H1 (cell line): Measurements from ENCODE around the gene BPIFB6. TPM values are rescaled to one million over a fixed set of nuclear protein-coding genes. Genes with fewer than 3 reads are reported as not detected.
A peak's percentile ranks its signal among the peaks of the same experiment; 100 is the strongest.

ENCODE experiments used
- CTCF ChIA-PET: fragments of 300-600 bp; sonication (Branson Sonifier 250); formaldehyde crosslinking; loops from one replicate; lab custom pipeline; 2021; ENCODE audit not compliant: partially characterized antibody; lab: Charles Lee
- POLR2A ChIA-PET: fragments of 300-600 bp; sonication (Branson Sonifier 250); formaldehyde crosslinking; loops from one replicate; lab custom pipeline; 2021; ENCODE audit warnings: inconsistent platforms; ENCODE audit not compliant: partially characterized antibody; lab: Charles Lee
- DNase-seq, 2 experiments: peaks; one replicate each; pipeline versions ENCODE4 v3.0.0 to v3.0.0-alpha.2; 2010 to 2022; ENCODE audit warnings: low spot score in 2 of 2, low read depth in 1 of 2, mixed read lengths in 1 of 2
- FAIRE-seq: peaks from 2 replicates; lab custom pipeline; 2011; peaks lifted over from hg19 to GRCh38; lab: Jason Lieb, UNC
- H2AFZ ChIP-seq: 2 replicates; pipeline ENCODE4 v1.8.1; 2012; ENCODE audit warnings: low read length, inconsistent platforms
- H2AK5ac ChIP-seq: 2 replicates; pipeline ENCODE4 v1.6.1; 2013; ENCODE audit warnings: low read depth, low read length
- H2BK120ac ChIP-seq: replicated peaks from 2 replicates; pipeline ENCODE3; 2013; ENCODE audit warnings: low read depth, low read length, inconsistent platforms
- H2BK12ac ChIP-seq: 2 replicates; pipeline ENCODE4 v1.6.1; 2013; ENCODE audit warnings: low read depth, low read length
- H2BK15ac ChIP-seq: 2 replicates; pipeline ENCODE4 v1.6.1; 2013; ENCODE audit warnings: low read length
- H2BK20ac ChIP-seq: 2 replicates; pipeline ENCODE4 v1.6.1; 2013; ENCODE audit warnings: low read length
- H2BK5ac ChIP-seq: 2 replicates; pipeline ENCODE4 v1.6.1; 2013; ENCODE audit warnings: low read depth, low read length
- H3K14ac ChIP-seq: 2 replicates; pipeline ENCODE4 v1.6.1; 2013; ENCODE audit warnings: inconsistent platforms; ENCODE audit not compliant: insufficient read length
- H3K18ac ChIP-seq: 2 replicates; pipeline ENCODE4 v1.6.1; 2013; ENCODE audit warnings: low read length; ENCODE audit errors: extremely low read depth
- H3K23ac ChIP-seq: 2 replicates; pipeline ENCODE4 v1.6.1; 2013; ENCODE audit warnings: inconsistent platforms; ENCODE audit not compliant: insufficient read length
- H3K23me2 ChIP-seq: 2 replicates; pipeline ENCODE4 v1.6.1; 2013; ENCODE audit warnings: low read depth, low read length
- H3K27ac ChIP-seq: 2 replicates; pipeline ENCODE4 v1.6.1; 2011; ENCODE audit warnings: low read depth, low read length, inconsistent platforms
- H3K27me3 ChIP-seq, 4 experiments: replicated peaks in 1 of 4; 1 replicate in 1 of 4; 2 replicates in 3 of 4; pipeline versions ENCODE4 v1.6.1 to v1.8.1; 2011 to 2013; ENCODE audit warnings: low read length in 3 of 4, mild to moderate bottlenecking in 3 of 4, inconsistent platforms in 2 of 4, mixed read lengths in 2 of 4, moderate library complexity in 1 of 4; ENCODE audit not compliant: control insufficient read depth in 3 of 4, insufficient read depth in 3 of 4; ENCODE audit errors: extremely low read depth in 1 of 4
- H3K36me3 ChIP-seq, 4 experiments: 2 replicates each; pipeline versions ENCODE4 v1.6.1 to v1.8.1; 2011 to 2013; ENCODE audit warnings: mild to moderate bottlenecking in 4 of 4, low read length in 3 of 4, moderate library complexity in 2 of 4, control low read depth in 1 of 4, inconsistent platforms in 1 of 4; ENCODE audit not compliant: insufficient read depth in 4 of 4, control insufficient read depth in 2 of 4
- H3K4ac ChIP-seq: replicated peaks from 2 replicates; pipeline ENCODE3; 2013; ENCODE audit warnings: low read length, low read depth, mixed read lengths, inconsistent platforms; ENCODE audit not compliant: insufficient read length
- H3K4me1 ChIP-seq, 4 experiments: replicated peaks in 1 of 4; 1 replicate in 1 of 4; 2 replicates in 3 of 4; pipeline versions ENCODE4 v1.6.1 to v1.8.1; 2011 to 2013; ENCODE audit warnings: low read length in 3 of 4, inconsistent platforms in 2 of 4, mixed read lengths in 1 of 4; ENCODE audit not compliant: insufficient read depth in 4 of 4, control insufficient read depth in 3 of 4
- H3K4me2 ChIP-seq, 2 experiments: 2 replicates each; pipeline versions ENCODE4 v1.6.1 to v1.8.1; 2011 to 2013; ENCODE audit warnings: low read depth in 2 of 2, low read length in 2 of 2, control low read depth in 1 of 2, inconsistent platforms in 1 of 2, mild to moderate bottlenecking in 1 of 2; ENCODE audit not compliant: insufficient read depth in 1 of 2
- H3K4me3 ChIP-seq, 4 experiments: fragments of 200-600, 300-600 bp in 1 of 4; sonication (generic), shearing (Covaris generic), sonication (Bioruptor Twin) in 1 of 4; 2 replicates each; pipeline versions ENCODE4 v1.5.1 to v1.8.1; 2011 to 2016; ENCODE audit warnings: low read length in 4 of 4, low read depth in 3 of 4, control low read depth in 2 of 4, inconsistent platforms in 2 of 4, mild to moderate bottlenecking in 2 of 4, mixed read lengths in 1 of 4, moderate library complexity in 1 of 4; ENCODE audit not compliant: insufficient read depth in 2 of 4; ENCODE audit errors: extremely low read depth in 1 of 4
- H3K56ac ChIP-seq: replicated peaks from 2 replicates; pipeline ENCODE3; 2013; ENCODE audit warnings: low read depth, mild to moderate bottlenecking, mixed read lengths, low read length, inconsistent platforms; ENCODE audit not compliant: insufficient read length
- H3K79me1 ChIP-seq: 2 replicates; pipeline ENCODE4 v1.6.1; 2013; ENCODE audit warnings: low read depth, low read length, control low read depth
- H3K79me2 ChIP-seq, 2 experiments: 2 replicates each; pipeline versions ENCODE4 v1.6.1 to v1.8.1; 2012 to 2013; ENCODE audit warnings: low read length in 2 of 2, mild to moderate bottlenecking in 2 of 2, inconsistent platforms in 1 of 2; ENCODE audit not compliant: insufficient read depth in 2 of 2, control insufficient read depth in 1 of 2
- H3K9ac ChIP-seq, 4 experiments: replicated peaks in 1 of 4; 1 replicate in 1 of 4; 2 replicates in 3 of 4; pipeline versions ENCODE4 v1.6.1 to v1.8.1; 2011 to 2013; ENCODE audit warnings: low read depth in 3 of 4, low read length in 3 of 4, control low read depth in 2 of 4, mild to moderate bottlenecking in 2 of 4, moderate library complexity in 2 of 4, inconsistent platforms in 1 of 4; ENCODE audit errors: extremely low read depth in 1 of 4
- H3K9me3 ChIP-seq, 2 experiments: 2 replicates each; pipeline versions ENCODE4 v1.6.1 to v1.8.1; 2012 to 2013; ENCODE audit warnings: mild to moderate bottlenecking in 2 of 2, moderate library complexity in 2 of 2, control low read depth in 1 of 2, inconsistent platforms in 1 of 2, low read depth in 1 of 2, low read length in 1 of 2, mixed read lengths in 1 of 2; ENCODE audit not compliant: insufficient read depth in 2 of 2
- H4K20me1 ChIP-seq, 2 experiments: replicated peaks in 1 of 2; 2 replicates each; pipeline versions ENCODE3 to v1.8.1; 2011 to 2013; ENCODE audit warnings: inconsistent platforms in 2 of 2, low read length in 2 of 2, mild to moderate bottlenecking in 1 of 2; ENCODE audit not compliant: insufficient read depth in 2 of 2, control insufficient read depth in 1 of 2
- H4K5ac ChIP-seq: 2 replicates; pipeline ENCODE4 v1.6.1; 2013; ENCODE audit warnings: low read length, low read depth, mixed read lengths, inconsistent platforms; ENCODE audit not compliant: insufficient read length
- H4K8ac ChIP-seq: 2 replicates; pipeline ENCODE4 v1.8.0; 2013; ENCODE audit warnings: mild to moderate bottlenecking, moderate library complexity, low read length, inconsistent platforms; ENCODE audit not compliant: insufficient read depth; ENCODE audit errors: extremely low read depth
- H4K91ac ChIP-seq: replicated peaks from 2 replicates; pipeline ENCODE3; 2013; ENCODE audit warnings: low read length, mixed read lengths, inconsistent platforms; ENCODE audit not compliant: insufficient read length
- CHD2 ChIP-seq: IDR thresholded peaks from 2 replicates; pipeline ENCODE4 v1.6.1; 2012; ENCODE audit warnings: low read length, improper control_type of control experiment
- JUN ChIP-seq: IDR thresholded peaks from 2 replicates; pipeline ENCODE4 v1.6.1; 2011; ENCODE audit warnings: low read depth, mild to moderate bottlenecking, improper control_type of control experiment, low read length
- POU5F1 ChIP-seq: IDR thresholded peaks from 2 replicates; pipeline ENCODE4 v1.6.1; 2011; ENCODE audit warnings: low read depth, mild to moderate bottlenecking, low read length, moderate library complexity
- WGBS, 2 experiments: shearing (Covaris generic) in 1 of 2; methylation state at CpG; one replicate each; pipeline versions ENCODE4 v1.1.6 to v1.1.7; 2013 to 2015; ENCODE audit warnings: low lambda C conversion rate in 2 of 2, mixed read lengths in 2 of 2, inconsistent platforms in 1 of 2, low coverage in 1 of 2, missing lambda C conversion rate in 1 of 2; ENCODE audit not compliant: insufficient replicate concordance in 2 of 2, insufficient coverage in 1 of 2, insufficient read length in 1 of 2; ENCODE audit errors: extremely low coverage in 1 of 2, missing lambda C conversion rate in 1 of 2; 5-methylcytosine and 5-hydroxymethylcytosine counted together
- polyA plus RNA-seq, 7 experiments: library from polyadenylated mRNA; depleted of rRNA in 3 of 7; stranded (reverse) in 5 of 7; unstranded in 2 of 7; fragments of >200 nt in 5 of 7; fragments of 200-250 nt in 2 of 7; gene quantifications; 1 replicate in 5 of 7; 2 replicates in 1 of 7; 4 replicates in 1 of 7; pipeline versions ENCODE4 v1.2.1 to v1.2.3, GENCODE V29; 2011 to 2013; ENCODE audit warnings: missing spikeins in 2 of 7, mixed read lengths in 2 of 7
- total RNA-seq: library from RNA; stranded (reverse); fragmentation: NEBNext Ultra II Directional; extraction: Animal tissue kit (Norgen Biotek cat#: 25700); gene quantifications from 2 replicates; pipeline ENCODE4 v1.2.1, GENCODE V29; 2021

Gene BPIFB6
- total and polyA plus RNA-seq, 2 of the 8 experiments (the other 6 are each of a cell fraction or from before 2014, with no cell fraction given), result not detected

DNA sequence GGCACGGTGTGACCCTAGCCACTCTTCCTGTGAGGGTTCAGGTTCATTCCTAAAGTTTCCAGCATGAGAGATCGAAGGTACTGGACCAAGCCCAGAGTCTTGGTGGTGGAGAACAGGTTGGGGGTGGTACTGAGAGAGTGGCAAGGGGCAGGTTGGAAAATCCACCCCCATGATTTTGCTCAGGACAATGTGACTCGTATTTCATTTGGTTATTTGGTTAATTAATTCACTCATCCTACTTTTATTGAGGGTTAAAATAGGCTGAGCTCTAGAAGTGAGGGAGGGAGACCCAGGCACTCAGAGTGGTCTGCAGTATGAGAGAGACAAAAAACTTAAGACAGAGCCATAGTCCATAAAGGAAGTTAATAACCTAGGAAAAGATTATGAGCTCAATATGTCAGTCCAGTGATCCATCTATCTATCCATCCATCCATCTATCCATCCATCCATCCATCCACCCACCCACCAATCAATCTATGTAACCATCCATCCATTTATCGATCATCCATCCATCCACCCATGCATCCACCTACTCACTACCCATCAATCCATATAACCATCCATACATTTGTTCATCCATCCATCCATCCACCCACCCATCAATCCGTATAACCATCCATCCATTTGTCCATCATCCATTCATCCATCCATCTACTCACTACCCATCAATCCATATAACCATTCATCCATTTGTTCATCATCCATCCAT, 6.7 kb upstream of the BPIFB6 start:
- Histone ChIP-seq H2BK20ac (no peak overlapping the region), H2BK5ac (no peak overlapping the region), H3K9ac (no peak overlapping the region), H3K23me2 (peaks cover 8% of the 10 kb centered on the region; the same call in 1 of the 2 replicates), H4K20me1 (peaks cover 0 to 5% of the 10 kb centered on the region in 2 experiments), H3K23ac (no peak overlapping the region), H3K9me3 (no peaks in the 10 kb centered on the region), H3K14ac (no peak overlapping the region), H3K4me1 (no peaks in the 10 kb centered on the region), H2AK5ac (no peak overlapping the region), H3K79me2 (no peaks in the 10 kb centered on the region), H3K18ac (no peak overlapping the region), H3K27me3 (no peaks in the 10 kb centered on the region), H2BK12ac (no peak overlapping the region), H3K4ac (no peak overlapping the region), H3K36me3 (no peaks in the 10 kb centered on the region), H4K5ac (no peak overlapping the region), H3K79me1 (no peaks in the 10 kb centered on the region), H4K91ac (no peak overlapping the region), H2AFZ (no peak overlapping the region), H3K4me3 (no peak overlapping the region), H3K56ac (peak overlapping the region; percentile 88), H3K4me2 (no peak overlapping the region), H2BK15ac (no peak overlapping the region), H4K8ac (no peak overlapping the region), H3K27ac (no peak overlapping the region), H2BK120ac (no peak overlapping the region)
- FAIRE-seq, result no peak
- 80 to 100% methylated on average over 2 to 5 of the region's 5 CpGs for WGBS, 2 experiments
- DNase-seq, result no peak
- ChIA-PET CTCF (interaction anchor here (1.0 kb wide), 1 partner anchor 19 kb away, joined by 3 read pairs; no protein-coding TSS in a partner anchor), POLR2A (no interaction called here)
- no peak for TF ChIP-seq CHD2
- no peak for TF ChIP-seq JUN
- no peak for TF ChIP-seq POU5F1
- TF ChIP-seq, all 59 proteins: peak for 0
